GM06990 (cell line): ENCODE results near the gene NBR1.
"Not testable (repeated sequence)": the region's sequence is repeated elsewhere in the genome, so short reads cannot be mapped to it uniquely, and the experiment has no call there.

Experiments
- DNase-seq: peaks from one replicate; pipeline ENCODE4 v3.0.0-alpha.2; 2011; ENCODE audit not compliant: insufficient read length; ENCODE audit errors: extremely low read depth
- H3K27me3 ChIP-seq: replicated peaks from 2 replicates; pipeline ENCODE4 v1.6.0; 2011; ENCODE audit warnings: low read length; ENCODE audit not compliant: control insufficient read depth, insufficient read depth
- H3K36me3 ChIP-seq: 2 replicates; pipeline ENCODE4 v1.5.1; 2011; ENCODE audit warnings: low read length; ENCODE audit not compliant: control insufficient read depth, insufficient read depth
- H3K4me3 ChIP-seq: replicated peaks from 2 replicates; pipeline ENCODE4 v1.5.1; 2011; ENCODE audit warnings: low read depth, mild to moderate bottlenecking, control low read depth, low read length
- TF ChIP-seq, protein P1 (sequence below): IDR thresholded peaks from 2 replicates; pipeline ENCODE4 v1.5.1; 2011; ENCODE audit warnings: low read length, control low read depth, mild to moderate bottlenecking, inconsistent platforms; ENCODE audit not compliant: insufficient read depth, poor library complexity, severe bottlenecking

NBR1 gene, protein sequence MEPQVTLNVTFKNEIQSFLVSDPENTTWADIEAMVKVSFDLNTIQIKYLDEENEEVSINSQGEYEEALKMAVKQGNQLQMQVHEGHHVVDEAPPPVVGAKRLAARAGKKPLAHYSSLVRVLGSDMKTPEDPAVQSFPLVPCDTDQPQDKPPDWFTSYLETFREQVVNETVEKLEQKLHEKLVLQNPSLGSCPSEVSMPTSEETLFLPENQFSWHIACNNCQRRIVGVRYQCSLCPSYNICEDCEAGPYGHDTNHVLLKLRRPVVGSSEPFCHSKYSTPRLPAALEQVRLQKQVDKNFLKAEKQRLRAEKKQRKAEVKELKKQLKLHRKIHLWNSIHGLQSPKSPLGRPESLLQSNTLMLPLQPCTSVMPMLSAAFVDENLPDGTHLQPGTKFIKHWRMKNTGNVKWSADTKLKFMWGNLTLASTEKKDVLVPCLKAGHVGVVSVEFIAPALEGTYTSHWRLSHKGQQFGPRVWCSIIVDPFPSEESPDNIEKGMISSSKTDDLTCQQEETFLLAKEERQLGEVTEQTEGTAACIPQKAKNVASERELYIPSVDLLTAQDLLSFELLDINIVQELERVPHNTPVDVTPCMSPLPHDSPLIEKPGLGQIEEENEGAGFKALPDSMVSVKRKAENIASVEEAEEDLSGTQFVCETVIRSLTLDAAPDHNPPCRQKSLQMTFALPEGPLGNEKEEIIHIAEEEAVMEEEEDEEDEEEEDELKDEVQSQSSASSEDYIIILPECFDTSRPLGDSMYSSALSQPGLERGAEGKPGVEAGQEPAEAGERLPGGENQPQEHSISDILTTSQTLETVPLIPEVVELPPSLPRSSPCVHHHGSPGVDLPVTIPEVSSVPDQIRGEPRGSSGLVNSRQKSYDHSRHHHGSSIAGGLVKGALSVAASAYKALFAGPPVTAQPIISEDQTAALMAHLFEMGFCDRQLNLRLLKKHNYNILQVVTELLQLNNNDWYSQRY

DNA sequence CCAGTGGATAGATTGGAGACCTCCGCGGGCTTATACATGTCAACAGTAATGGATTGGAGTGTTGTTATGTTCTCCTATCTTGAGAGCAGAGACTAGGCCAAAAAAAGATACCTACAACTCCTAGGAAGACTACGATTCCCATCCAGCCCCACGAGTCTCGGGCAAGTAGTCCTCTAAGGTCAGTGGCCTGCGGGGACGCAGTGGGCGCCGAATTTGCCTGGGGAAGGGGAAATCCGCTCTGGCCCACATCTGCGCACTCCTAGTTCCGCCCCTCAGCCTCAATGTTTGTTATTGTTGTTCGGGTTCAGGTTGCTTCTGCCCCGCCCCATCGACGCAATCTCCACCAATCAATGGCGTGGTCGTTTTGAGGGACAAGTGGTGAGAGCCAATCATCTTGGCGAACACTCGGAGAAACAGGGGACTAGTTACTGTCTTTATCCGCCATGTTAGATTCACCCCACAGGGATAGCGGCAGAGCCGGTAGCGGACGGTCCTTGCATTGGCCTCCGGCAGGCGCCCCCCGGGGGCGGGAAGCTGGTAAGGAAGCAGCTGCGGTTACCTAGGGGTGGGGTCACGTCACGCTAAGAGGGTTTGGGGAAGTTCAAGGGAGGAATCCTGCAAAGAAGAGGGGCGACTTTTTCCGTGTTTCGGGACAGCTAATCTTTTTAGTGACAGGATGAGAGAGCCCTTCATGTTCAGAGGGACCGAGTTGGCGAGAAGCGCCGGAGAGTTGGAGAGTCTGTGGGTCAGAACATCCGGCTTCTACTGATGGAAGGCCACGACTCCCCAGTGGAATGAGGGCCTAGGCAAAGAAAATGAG, at the start of gene NBR1:
NBR1 (plus strand) TSS at position 449 of the 820 bp plus-strand sequence. CDS start 4,586 bp downstream, outside the sequence.
- Histone ChIP-seq H3K36me3 (no peaks in the 10 kb centered on the region), H3K4me3 (peak within 1 kb of the TSS; percentile 80), H3K27me3 (no peaks in the 10 kb centered on the region)
- TF ChIP-seq, protein P1, sequence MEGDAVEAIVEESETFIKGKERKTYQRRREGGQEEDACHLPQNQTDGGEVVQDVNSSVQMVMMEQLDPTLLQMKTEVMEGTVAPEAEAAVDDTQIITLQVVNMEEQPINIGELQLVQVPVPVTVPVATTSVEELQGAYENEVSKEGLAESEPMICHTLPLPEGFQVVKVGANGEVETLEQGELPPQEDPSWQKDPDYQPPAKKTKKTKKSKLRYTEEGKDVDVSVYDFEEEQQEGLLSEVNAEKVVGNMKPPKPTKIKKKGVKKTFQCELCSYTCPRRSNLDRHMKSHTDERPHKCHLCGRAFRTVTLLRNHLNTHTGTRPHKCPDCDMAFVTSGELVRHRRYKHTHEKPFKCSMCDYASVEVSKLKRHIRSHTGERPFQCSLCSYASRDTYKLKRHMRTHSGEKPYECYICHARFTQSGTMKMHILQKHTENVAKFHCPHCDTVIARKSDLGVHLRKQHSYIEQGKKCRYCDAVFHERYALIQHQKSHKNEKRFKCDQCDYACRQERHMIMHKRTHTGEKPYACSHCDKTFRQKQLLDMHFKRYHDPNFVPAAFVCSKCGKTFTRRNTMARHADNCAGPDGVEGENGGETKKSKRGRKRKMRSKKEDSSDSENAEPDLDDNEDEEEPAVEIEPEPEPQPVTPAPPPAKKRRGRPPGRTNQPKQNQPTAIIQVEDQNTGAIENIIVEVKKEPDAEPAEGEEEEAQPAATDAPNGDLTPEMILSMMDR, result peak; percentile 41
- peak; percentile 93 for DNase-seq

DNA sequence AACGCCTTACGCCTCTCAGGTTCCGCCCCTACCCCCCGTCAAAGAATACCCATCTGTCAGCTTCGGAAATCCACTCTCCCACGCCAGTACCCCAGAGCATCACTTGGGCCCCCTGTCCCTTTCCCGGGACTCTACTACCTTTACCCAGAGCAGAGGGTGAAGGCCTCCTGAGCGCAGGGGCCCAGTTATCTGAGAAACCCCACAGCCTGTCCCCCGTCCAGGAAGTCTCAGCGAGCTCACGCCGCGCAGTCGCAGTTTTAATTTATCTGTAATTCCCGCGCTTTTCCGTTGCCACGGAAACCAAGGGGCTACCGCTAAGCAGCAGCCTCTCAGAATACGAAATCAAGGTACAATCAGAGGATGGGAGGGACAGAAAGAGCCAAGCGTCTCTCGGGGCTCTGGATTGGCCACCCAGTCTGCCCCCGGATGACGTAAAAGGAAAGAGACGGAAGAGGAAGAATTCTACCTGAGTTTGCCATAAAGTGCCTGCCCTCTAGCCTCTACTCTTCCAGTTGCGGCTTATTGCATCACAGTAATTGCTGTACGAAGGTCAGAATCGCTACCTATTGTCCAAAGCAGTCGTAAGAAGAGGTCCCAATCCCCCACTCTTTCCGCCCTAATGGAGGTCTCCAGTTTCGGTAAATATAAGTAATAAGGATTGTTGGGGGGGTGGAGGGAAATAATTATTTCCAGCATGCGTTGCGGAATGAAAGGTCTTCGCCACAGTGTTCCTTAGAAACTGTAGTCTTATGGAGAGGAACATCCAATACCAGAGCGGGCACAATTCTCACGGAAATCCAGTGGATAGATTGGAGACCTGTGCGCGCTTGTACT, 45.7 kb upstream of the NBR1 start, which contains the start of gene BRCA1:
BRCA1 (minus strand) TSS at position 232 of the 834 bp plus-strand sequence. CDS start 1,268 bp downstream, outside the sequence.
- TF ChIP-seq, protein P1, result no peak
- Histone ChIP-seq H3K36me3 (no peaks in the 10 kb centered on the region), H3K27me3 (no peaks in the 10 kb centered on the region), H3K4me3 (peak within 1 kb of the TSS; percentile 95)
- peak; percentile 88 for DNase-seq

DNA sequence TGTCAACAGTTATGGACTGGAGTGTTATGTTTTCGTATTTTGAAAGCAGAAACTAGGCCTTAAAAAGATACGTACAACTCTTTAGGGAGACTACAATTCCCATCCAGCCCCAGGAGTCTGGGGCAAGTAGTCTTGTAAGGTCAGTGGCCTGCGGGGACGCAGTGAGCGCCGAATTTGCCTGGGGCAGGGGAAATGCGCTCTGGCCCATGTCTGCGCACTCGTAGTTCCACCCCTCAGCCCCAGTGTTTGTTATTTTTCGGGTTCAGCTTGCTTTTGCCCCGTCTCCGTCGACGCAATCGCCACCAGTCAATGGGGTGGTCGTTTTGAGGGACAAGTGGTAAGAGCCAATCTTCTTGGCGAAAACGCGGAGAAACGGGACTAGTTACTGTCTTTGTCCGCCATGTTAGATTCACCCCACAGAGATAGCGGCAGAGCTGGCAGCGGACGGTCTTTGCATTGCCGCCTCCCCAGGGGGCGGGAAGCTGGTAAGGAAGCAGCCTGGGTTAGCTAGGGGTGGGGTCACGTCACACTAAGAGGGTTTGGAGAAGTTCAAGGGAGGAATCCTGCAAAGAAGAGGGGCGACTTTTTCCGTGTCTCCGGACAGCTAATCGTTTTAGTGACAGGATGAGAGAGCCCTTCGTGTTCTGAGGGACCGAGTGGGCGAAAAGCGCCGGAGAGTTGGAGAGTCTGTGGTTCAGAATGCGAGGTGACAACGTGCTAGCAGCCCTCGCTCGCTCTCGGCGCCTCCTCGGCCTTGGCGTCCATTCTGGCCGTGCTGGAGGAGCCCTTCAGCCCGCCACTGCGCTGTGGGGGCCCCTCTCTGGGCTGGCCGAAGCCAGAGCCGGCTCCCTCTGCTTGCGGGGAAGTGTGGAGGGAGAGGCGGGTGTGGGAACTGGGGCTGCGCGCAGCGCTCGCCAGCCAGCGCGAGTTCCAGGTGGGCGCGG, 44.8 kb upstream of the NBR1 start:
- DNase-seq, result no peak
- Histone ChIP-seq H3K4me3 (peak overlapping the region; percentile 95), H3K27me3 (no peaks in the 10 kb centered on the region), H3K36me3 (no peaks in the 10 kb centered on the region)
- TF ChIP-seq, protein P1, result no peak

DNA sequence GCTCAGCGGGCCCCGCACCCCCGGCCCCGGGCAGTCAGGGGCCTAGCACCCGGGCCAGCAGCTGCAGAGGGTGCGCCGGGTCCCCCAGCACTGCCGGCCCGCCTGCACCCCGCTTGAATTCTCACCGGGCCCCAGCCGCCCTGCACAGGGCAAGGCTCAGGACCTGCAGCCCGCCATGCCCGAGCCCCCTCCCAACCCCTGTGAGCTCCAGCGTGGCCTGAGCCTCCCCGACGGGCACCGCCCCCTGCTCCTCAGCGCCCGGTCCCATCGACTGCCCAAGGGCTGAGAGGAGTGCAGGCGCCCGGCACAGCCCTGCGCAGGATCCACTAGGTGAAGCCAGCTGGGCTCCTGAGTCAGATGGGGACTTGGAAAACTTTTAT, 44.1 kb upstream of the NBR1 start:
- Histone ChIP-seq H3K36me3 (no peaks in the 10 kb centered on the region), H3K4me3 (no peak overlapping the region), H3K27me3 (no peaks in the 10 kb centered on the region)
- TF ChIP-seq, protein P1, result no peak
- no peak for DNase-seq

DNA sequence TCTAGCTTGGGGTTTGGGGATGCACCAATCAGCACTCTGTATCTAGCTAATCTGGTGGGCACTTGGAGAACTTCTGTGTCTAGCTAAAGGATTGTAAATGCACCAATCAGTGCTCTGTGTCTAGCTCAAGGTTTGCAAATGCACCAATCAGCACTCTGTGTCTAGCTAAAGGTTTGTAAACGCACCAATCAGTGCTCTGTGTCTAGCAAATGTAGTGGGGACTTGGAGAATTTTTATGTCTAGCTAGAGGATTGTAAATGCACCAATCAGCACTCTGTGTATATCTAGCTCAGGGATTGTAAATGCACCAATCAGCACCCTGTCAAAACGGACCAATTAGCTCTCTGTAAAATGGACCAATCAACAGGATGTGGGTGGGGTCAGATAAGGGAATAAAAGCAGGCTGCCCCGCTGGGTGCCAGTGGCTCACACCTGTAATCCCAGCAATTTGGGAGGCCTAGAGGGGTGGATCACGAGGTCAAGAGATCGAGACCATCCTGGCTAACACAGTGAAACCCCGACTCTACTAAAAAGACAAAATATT, 43.6 kb upstream of the NBR1 start:
- not testable (repeated sequence) for H3K4me3 ChIP-seq, DNase-seq, H3K27me3 ChIP-seq, H3K36me3 ChIP-seq
